GM12873 (cell line): ENCODE measurements around the gene ADAMTSL1.

Experiments used
- CTCF ChIP-seq: IDR thresholded peaks from 2 replicates; pipeline ENCODE4 v1.5.1; 2012; ENCODE audit warnings: low read depth, mild to moderate bottlenecking, moderate library complexity, low read length, control low read depth; ENCODE audit not compliant: insufficient read depth; ENCODE audit errors: missing control alignments

ADAMTSL1 gene

GRCh38 chr9:18500451-18500850, 26.5 kb downstream of the ADAMTSL1 start:
- TF ChIP-seq CTCF = no peak

- no peak for TF ChIP-seq CTCF
Measured at GRCh38 chr9:18501949-18502348, 28.0 kb downstream of the ADAMTSL1 start.

GRCh38 chr9:18502546-18502945, 28.6 kb downstream of the ADAMTSL1 start:
- TF ChIP-seq CTCF = no peak

- no peak for TF ChIP-seq CTCF
Measured at GRCh38 chr9:18504707-18505106, 30.8 kb downstream of the ADAMTSL1 start.

- TF ChIP-seq CTCF = no peak
Measured at GRCh38 chr9:18507151-18507550, 33.2 kb downstream of the ADAMTSL1 start.

- no peak for TF ChIP-seq CTCF
Measured at GRCh38 chr9:18516514-18516913, 42.6 kb downstream of the ADAMTSL1 start.

GRCh38 chr9:18516965-18517364, 43.0 kb downstream of the ADAMTSL1 start:
- TF ChIP-seq CTCF = no peak

GRCh38 chr9:18520416-18521047, 46.6 kb downstream of the ADAMTSL1 start:
- no peak for TF ChIP-seq CTCF
